Central memory CD8-positive, alpha-beta T cell (primary cell): Measurements from ENCODE around the gene TET3.
A peak's percentile ranks its signal among the peaks of the same experiment; 100 is the strongest.

Source experiments
- ATAC-seq: fragments of 150-1000 bp; cut with Tn5 transposase; replicated peaks from 2 replicates; pipeline ENCODE4 v1.10.0; 2022; ENCODE audit warnings: mild to moderate bottlenecking, moderate FRiP score, moderate number of reproducible peaks; ENCODE audit not compliant: poor library complexity, severe bottlenecking; ENCODE audit errors: extremely low read depth
- DNase-seq, 2 donors: peaks; one replicate each; pipeline ENCODE4 v3.0.0; 2021; ENCODE audit warnings: low spot score in 2 of 2
- H3K27ac Mint-ChIP-seq: one replicate; pipeline ENCODE4 v1.8.0; 2022; ENCODE audit warnings: low read depth, mild to moderate bottlenecking, moderate library complexity, mixed read lengths
- H3K27me3 Mint-ChIP-seq: one replicate; pipeline ENCODE4 v1.8.0; 2022; ENCODE audit warnings: mixed read lengths
- H3K36me3 Mint-ChIP-seq: one replicate; pipeline ENCODE4 v1.8.0; 2022; ENCODE audit warnings: mild to moderate bottlenecking, moderate library complexity, mixed read lengths; ENCODE audit not compliant: insufficient read depth
- H3K4me1 Mint-ChIP-seq: one replicate; pipeline ENCODE4 v1.8.0; 2022; ENCODE audit warnings: mixed read lengths
- H3K4me3 Mint-ChIP-seq: one replicate; pipeline ENCODE4 v1.8.0; 2022; ENCODE audit warnings: mild to moderate bottlenecking, moderate library complexity, mixed read lengths
- H3K9me3 Mint-ChIP-seq: one replicate; pipeline ENCODE4 v1.8.0; 2022; ENCODE audit warnings: mixed read lengths

The TET3 gene

DNA sequence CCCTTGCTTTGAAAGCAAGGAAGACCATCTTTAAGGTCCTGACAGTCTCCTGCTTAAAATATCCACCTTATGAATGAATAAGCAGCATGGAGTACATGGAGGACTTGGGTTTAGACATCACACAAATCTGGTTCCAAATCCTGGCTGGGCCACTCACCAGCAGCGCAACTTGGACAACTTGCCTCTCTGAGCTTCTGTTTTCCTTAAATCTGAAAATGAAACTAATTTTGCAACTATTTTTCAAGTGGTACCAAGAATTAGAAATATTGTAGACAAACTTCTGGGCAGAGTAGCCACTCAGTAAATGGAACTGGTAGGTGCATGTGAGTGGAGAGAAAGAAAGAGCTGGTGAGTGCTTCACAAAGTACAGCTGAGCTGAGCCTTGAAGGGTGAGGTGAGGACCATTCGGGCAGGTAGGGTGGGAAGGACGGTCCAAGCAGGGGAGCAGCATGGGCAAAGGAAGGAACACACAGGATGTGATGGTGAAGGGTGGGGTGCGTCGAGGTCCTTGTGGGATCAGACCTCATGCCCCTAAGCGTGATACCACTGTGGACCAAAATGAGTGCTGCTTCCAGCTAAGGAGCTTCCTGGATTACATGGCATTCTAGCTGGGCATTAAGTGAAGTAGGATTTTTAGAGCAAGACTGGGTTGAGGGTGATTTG lies 14.4 kb upstream of the TET3 start:
- Mint-ChIP-seq H3K36me3 (peaks cover 7% of the 10 kb centered on the region), H3K4me1 (peaks cover 33% of the 10 kb centered on the region), H3K9me3 (no peaks in the 10 kb centered on the region), H3K27me3 (no peaks in the 10 kb centered on the region), H3K4me3 (peak overlapping the region; percentile 69), H3K27ac (peak overlapping the region; percentile 95)
- peak; percentile 8 for ATAC-seq
- DNase-seq: no peak

DNA sequence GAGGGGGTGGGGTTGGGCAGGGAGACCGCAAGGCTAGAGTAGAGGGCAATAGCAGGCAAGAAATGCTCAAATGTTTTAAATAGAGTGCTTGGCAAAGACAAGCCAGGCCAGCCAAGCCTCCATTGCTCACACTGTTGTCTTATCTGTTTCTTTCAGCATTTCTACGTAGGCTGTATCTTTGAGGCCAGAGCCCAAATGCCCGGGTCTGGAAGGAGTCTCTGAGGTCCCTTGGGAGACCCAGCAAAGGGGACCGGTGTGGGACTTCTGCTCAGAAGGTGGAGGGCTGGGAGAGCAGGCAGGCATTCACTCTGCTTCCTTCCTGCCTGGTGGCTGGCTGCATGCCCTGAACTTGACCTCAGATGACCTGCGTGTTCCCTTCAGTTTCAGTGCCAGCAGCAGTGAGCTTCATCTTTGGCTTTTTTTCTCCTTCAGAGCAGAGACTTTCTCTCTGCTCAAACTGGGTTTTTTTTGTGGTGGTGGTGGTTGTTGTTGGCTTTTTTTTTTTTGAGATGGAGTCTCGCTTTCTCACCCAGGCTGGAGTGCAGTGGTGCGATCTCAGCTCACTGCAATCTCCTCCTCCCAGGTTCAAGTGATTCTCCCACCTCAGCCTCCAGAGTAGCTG lies 13.7 kb upstream of the TET3 start:
- Mint-ChIP-seq H3K4me1 (peaks cover 33% of the 10 kb centered on the region), H3K36me3 (peaks cover 7% of the 10 kb centered on the region), H3K4me3 (peak overlapping the region; percentile 69), H3K27me3 (no peaks in the 10 kb centered on the region), H3K9me3 (no peaks in the 10 kb centered on the region), H3K27ac (peak overlapping the region; percentile 95)
- DNase-seq (peak in 1 of 2 donors; percentile 49), ATAC-seq (peak; percentile 82)

DNA sequence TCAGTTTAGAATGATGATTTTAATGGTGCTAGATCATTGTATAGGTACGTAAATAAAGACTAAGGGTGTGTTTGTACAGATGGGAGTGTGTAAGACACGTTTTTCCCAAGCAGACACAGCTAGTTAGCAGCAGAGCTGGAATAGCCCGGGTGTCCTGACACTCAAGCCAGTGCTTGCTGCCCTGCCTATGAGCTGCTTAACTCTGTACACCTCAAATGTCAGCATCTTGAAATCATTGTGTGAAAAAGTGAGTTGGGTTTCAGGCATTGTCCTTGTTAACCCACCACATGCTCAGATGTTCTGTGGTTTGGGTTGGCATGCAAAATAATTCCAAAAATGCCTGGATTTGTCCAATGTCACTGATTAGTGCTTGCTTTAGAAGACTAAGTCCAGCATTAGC lies 13.0 kb upstream of the TET3 start:
- ATAC-seq: no peak
- Mint-ChIP-seq H3K4me1 (peaks cover 32% of the 10 kb centered on the region), H3K36me3 (peaks cover 8% of the 10 kb centered on the region), H3K4me3 (no peak overlapping the region), H3K9me3 (no peaks in the 10 kb centered on the region), H3K27ac (no peak overlapping the region), H3K27me3 (no peaks in the 10 kb centered on the region)
- no peak for DNase-seq

DNA sequence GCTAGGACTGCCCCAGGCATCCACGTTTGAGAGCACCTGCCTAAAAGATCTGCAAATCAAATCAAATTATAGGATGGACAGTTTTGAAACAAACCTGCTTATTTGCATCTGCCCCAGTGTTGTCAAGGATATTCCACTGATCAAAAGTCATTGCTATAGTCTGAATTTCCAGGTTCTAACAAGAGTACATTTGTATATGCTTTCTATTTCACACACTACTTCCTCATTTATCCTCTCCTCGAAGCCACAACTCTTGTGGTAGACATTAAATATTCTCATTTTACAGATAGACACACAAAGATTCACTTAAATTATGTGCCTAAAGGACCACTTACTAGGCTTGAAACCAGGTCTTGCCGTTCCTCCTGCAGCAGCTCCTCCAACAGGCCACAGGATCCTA lies 11.9 kb upstream of the TET3 start:
- no peak for ATAC-seq
- H3K4me1 Mint-ChIP-seq: peaks cover 28% of the 10 kb centered on the region
- no peaks in the 10 kb centered on the region for H3K27me3 Mint-ChIP-seq
- DNase-seq: no peak
- H3K36me3 Mint-ChIP-seq: peaks cover 9% of the 10 kb centered on the region
- H3K4me3 Mint-ChIP-seq: no peak overlapping the region
- H3K9me3 Mint-ChIP-seq: no peaks in the 10 kb centered on the region
- peak overlapping the region; percentile 38 for H3K27ac Mint-ChIP-seq

DNA sequence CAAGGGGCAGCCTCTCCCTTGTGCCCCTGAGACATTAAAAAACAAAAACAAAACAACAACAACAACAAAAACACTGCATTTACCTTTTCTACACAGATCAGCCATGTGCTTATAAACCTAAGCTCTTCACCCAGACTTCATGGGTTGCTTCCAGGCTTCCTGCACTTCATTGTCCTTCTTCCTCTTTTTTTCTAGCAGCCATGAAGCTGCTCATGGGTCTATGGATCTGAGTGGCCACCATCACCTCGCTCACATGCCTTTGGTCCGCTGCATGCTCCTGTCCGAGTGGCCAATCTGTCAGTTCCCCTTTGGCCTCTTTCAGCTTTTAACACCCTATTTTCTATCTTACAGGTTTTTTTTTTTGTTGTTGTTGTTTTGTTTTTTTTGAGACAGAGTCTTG lies 9.0 kb upstream of the TET3 start:
- Mint-ChIP-seq H3K4me1 (peaks cover 31% of the 10 kb centered on the region), H3K4me3 (no peak overlapping the region), H3K27ac (no peak overlapping the region), H3K36me3 (peaks cover 6% of the 10 kb centered on the region), H3K9me3 (no peaks in the 10 kb centered on the region), H3K27me3 (no peaks in the 10 kb centered on the region)
- ATAC-seq: no peak
- no peak for DNase-seq

DNA sequence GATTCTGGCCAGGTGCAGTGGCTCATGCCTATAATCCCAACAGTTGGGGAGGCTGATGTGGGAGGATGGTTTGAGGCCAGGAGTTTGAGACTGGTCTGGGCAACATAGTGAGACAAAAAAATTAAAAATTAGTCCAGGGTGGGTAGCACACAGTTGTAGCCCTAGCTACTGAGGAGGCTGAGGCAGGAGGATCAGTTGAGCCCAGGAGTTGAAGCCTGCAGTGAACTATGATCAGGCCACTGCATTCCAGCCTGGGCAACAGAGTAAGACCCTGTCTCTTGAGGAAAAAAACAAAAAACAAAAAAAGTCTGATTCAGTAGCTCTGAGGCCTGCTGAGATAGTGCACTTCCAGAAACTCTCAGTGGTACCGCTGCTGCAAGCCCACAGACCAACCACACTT lies 7.9 kb upstream of the TET3 start:
- H3K4me1 Mint-ChIP-seq: peaks cover 30% of the 10 kb centered on the region
- no peaks in the 10 kb centered on the region for H3K27me3 Mint-ChIP-seq
- H3K27ac Mint-ChIP-seq: no peak overlapping the region

DNA sequence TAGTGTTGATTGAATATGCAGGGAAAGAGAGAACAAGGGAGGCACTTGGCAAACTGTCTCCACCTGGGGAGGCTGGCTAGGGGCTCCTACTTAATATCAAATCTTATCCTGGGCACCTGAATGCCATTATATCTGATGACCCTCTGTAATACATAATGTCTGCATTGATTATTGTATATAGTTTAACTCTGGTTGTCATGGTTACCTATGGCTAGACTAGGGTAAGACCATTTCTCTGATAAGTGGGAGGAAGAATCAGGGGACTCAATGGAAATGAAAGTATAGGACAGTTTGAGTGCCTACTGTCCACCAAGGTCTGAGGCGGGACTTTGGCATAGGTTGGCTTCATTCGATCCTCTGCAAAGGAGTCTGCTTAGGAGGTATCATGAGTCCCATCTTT lies 7.2 kb upstream of the TET3 start:
- Mint-ChIP-seq H3K27ac (no peak overlapping the region), H3K36me3 (peaks cover 3% of the 10 kb centered on the region), H3K9me3 (no peaks in the 10 kb centered on the region), H3K4me3 (no peak overlapping the region), H3K27me3 (no peaks in the 10 kb centered on the region), H3K4me1 (peaks cover 29% of the 10 kb centered on the region)
- DNase-seq (no peak), ATAC-seq (no peak)

More for the DNA sequence above, 7.9 kb upstream of the TET3 start:
- Mint-ChIP-seq H3K4me3 (no peak overlapping the region), H3K36me3 (peaks cover 3% of the 10 kb centered on the region), H3K9me3 (no peaks in the 10 kb centered on the region)
- DNase-seq (no peak), ATAC-seq (no peak)

DNA sequence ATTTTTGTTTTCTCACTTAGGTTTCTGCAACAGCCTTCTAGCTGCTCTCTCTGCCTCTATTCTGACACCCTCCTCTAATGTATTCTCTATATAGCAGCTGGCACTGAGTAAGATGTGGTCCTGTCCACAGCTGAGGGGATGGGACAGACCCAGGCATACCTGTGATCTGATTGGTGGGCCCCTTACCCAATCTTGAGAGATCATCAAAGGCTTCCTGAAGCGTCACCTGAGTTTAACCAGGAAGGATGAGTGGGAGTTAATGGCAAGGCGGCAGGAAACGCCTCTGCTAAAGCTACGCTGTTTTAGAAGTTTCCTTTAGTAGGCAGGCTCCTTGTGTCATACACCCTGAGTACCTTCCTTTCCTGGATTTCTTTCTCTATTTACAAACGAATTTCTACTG lies 5.7 kb upstream of the TET3 start:
- ATAC-seq (peak; percentile 90), DNase-seq (peak in 1 of 2 donors; percentile 19)
- peaks cover 38% of the 10 kb centered on the region for H3K4me1 Mint-ChIP-seq
- H3K36me3 Mint-ChIP-seq: peaks cover 6% of the 10 kb centered on the region
- peak overlapping the region; percentile 2 for H3K4me3 Mint-ChIP-seq
- H3K9me3 Mint-ChIP-seq: no peaks in the 10 kb centered on the region
- H3K27ac Mint-ChIP-seq: no peak overlapping the region
- no peaks in the 10 kb centered on the region for H3K27me3 Mint-ChIP-seq

DNA sequence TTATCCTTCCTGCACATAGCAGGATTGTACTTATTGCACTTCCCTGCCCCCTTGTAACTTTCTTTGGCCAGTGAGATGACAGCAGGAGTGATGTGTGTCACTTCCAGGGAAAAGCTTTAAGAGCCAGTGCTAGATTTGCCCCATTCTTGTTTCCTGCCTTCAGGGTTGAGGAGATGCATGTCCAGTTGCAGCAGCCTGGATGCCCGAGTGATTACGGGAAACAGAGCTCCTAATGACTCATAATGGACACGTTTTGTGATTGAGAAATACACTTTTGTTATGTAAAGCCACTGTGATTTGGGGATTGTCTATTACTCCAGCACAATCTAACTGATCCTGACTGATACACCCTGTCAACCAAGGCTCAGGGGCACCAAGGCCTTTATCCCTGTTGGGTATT lies 5.0 kb upstream of the TET3 start:
- no peaks in the 10 kb centered on the region for H3K9me3 Mint-ChIP-seq
- H3K4me3 Mint-ChIP-seq: peak overlapping the region; percentile 2
- peaks cover 6% of the 10 kb centered on the region for H3K36me3 Mint-ChIP-seq
- no peaks in the 10 kb centered on the region for H3K27me3 Mint-ChIP-seq
- ATAC-seq (no peak), DNase-seq (no peak)
- H3K4me1 Mint-ChIP-seq: peaks cover 38% of the 10 kb centered on the region
- no peak overlapping the region for H3K27ac Mint-ChIP-seq

DNA sequence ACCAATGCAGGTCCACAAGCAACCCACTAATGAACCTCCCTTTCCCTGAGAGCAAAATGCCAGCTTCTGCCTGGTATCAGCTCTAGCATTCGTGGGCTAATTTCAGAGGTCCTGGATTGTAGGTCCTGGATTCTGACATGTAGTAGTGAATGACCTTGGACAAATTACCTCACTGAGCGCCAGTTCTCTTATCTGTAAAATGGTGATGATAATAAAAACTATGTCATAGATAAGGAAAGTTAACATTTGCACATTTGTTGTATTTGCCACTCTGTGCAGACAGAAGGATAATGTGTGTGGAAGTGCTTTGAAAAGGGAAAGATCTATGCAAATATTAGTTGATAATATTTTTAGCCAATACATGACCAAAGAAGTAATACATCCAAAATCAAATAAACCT lies 4.1 kb upstream of the TET3 start:
- peaks cover 6% of the 10 kb centered on the region for H3K36me3 Mint-ChIP-seq
- ATAC-seq (no peak), DNase-seq (no peak)
- no peaks in the 10 kb centered on the region for H3K27me3 Mint-ChIP-seq
- H3K27ac Mint-ChIP-seq: no peak overlapping the region
- no peaks in the 10 kb centered on the region for H3K9me3 Mint-ChIP-seq
- H3K4me1 Mint-ChIP-seq: peaks cover 39% of the 10 kb centered on the region
- H3K4me3 Mint-ChIP-seq: no peak overlapping the region

DNA sequence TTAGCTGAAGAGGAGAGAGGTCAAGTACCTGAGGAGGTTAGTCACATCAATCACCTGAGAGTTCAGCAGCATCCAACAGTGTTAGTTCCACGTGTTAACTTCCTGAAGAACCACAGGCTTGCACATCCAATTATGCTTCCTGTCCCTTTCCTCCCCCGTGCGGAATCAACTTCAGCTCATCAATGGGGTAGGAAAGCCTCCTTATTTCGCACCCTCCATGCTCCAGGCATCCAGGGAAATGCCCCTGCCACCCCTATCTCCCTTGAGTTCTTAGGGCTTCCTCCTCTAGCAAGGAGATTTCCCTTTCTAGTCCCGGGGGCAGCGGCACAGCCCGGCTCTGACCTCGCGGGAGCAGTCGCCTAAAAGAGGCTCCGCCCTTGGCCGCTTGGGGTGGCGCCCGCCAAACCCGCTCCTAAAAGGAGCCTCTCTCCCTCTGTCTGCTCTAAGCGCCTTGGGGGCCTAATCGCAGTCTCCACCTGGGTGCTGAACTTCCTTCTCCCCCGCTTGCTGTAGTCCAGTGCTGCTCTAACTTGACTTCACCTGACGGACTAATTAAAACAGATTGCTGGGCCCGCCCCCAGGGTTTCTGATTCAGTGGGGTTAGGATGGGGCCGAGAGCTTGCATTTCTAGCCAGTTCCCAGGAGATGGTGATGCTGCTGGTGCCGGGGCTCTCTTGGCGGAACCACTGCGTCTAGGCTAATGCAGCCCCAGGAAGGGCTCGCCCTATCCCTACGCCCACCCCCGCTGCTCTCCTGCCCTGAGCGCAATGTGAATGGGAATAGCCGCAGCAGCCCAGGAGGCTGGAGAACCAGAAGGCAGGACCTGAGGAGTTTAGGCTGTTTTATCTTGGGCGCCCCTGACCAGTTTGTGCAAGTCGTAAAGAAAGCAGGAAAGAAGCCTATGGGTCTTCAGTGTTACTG lies 3.4 kb upstream of the TET3 start:
- Mint-ChIP-seq H3K36me3 (peaks cover 11% of the 10 kb centered on the region), H3K4me1 (peaks cover 46% of the 10 kb centered on the region), H3K27ac (no peak overlapping the region), H3K9me3 (no peaks in the 10 kb centered on the region), H3K27me3 (no peaks in the 10 kb centered on the region), H3K4me3 (peak overlapping the region; percentile 67)
- no peak for ATAC-seq
- DNase-seq: no peak

DNA sequence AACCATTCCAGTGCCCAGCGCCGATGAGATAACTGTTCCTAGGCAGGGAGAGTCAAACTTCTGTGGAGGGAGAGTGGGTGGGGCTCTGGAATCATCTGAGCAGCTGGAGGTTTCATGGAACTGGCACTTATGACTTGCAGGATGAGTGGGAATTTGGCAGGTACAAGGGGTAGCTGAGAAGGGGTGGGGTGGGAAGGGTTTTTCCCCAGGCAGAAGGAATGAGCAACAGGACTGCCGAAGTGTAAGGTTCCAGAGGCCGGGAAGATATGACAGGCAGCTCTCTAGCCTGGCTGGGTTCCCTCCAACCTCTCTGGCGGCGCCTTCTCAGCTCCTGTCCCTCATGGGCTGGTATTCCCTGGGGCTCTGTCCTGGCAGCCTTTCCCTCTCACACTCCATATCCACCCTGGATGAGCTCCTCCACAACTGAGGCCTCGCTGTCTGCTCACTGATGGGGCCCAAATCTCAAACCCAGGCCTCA lies 2.5 kb upstream of the TET3 start:
- H3K4me1 Mint-ChIP-seq: peaks cover 55% of the 10 kb centered on the region
- DNase-seq (no peak), ATAC-seq (no peak)
- peaks cover 13% of the 10 kb centered on the region for H3K36me3 Mint-ChIP-seq
- no peaks in the 10 kb centered on the region for H3K27me3 Mint-ChIP-seq
- H3K27ac Mint-ChIP-seq: no peak overlapping the region
- H3K4me3 Mint-ChIP-seq: no peak overlapping the region
- H3K9me3 Mint-ChIP-seq: no peaks in the 10 kb centered on the region
